Caco-2 (cell line): ENCODE data around the gene KLHL40. TPM values are rescaled to one million over a fixed set of nuclear protein-coding genes. Genes with fewer than 3 reads are reported as not detected.

ENCODE experiments used
- BruUV-seq: library from RNA; stranded (reverse); fragments of 400-500 nt; replicated peaks from 2 replicates; lab custom pipeline; 2021; lab: Mats Ljungman, UMichigan
- CTCF ChIA-PET: fragments of 300-600 bp; sonication (Branson Sonifier 250); formaldehyde crosslinking; loops from one replicate; lab custom pipeline; 2022; ENCODE audit warnings: antibody characterized with exemption; lab: Charles Lee
- POLR2A ChIA-PET: fragments of 300-600 bp; sonication (Branson Sonifier 250); formaldehyde crosslinking; loops from one replicate; lab custom pipeline; 2022; ENCODE audit warnings: antibody characterized with exemption; lab: Charles Lee
- DNase-seq, 2 experiments: peaks; one replicate each; pipeline versions ENCODE4 v3.0.0 to v3.0.0-alpha.2; 2020 to 2022
- H3K27me3 ChIP-seq: replicated peaks from 2 replicates; pipeline ENCODE4 v1.6.0; 2011; ENCODE audit warnings: low read length; ENCODE audit not compliant: control insufficient read depth, insufficient read depth
- H3K36me3 ChIP-seq: 2 replicates; pipeline ENCODE4 v1.5.1; 2011; ENCODE audit warnings: low read length; ENCODE audit not compliant: control insufficient read depth, insufficient read depth
- H3K4me1 ChIP-seq: fragments of 250-450 bp; sonication (Bioruptor Pico); 2 replicates; pipeline ENCODE4 v1.5.1; 2020; ENCODE audit warnings: mild to moderate bottlenecking
- H3K4me3 ChIP-seq: 2 replicates; pipeline ENCODE4 v1.5.1; 2011; ENCODE audit warnings: low read depth, mild to moderate bottlenecking, control low read depth, low read length
- H3K9me3 ChIP-seq: fragments of 250-450 bp; sonication (Bioruptor Pico); 2 replicates; pipeline ENCODE4 v1.5.1; 2020; ENCODE audit warnings: mild to moderate bottlenecking, moderate library complexity
- H3K27ac Mint-ChIP-seq: one replicate; pipeline ENCODE4 v1.8.0; 2022; ENCODE audit warnings: mixed read lengths; ENCODE audit not compliant: unreplicated experiment
- H3K27me3 Mint-ChIP-seq: one replicate; pipeline ENCODE4 v1.8.0; 2022; ENCODE audit warnings: mixed read lengths; ENCODE audit not compliant: insufficient read depth, unreplicated experiment
- H3K36me3 Mint-ChIP-seq: one replicate; pipeline ENCODE4 v1.8.0; 2022; ENCODE audit warnings: mild to moderate bottlenecking, mixed read lengths; ENCODE audit not compliant: insufficient read depth, unreplicated experiment
- H3K4me1 Mint-ChIP-seq: one replicate; pipeline ENCODE4 v1.8.0; 2022; ENCODE audit warnings: low read depth, mixed read lengths; ENCODE audit not compliant: unreplicated experiment
- H3K4me3 Mint-ChIP-seq: one replicate; pipeline ENCODE4 v1.8.0; 2022; ENCODE audit warnings: mild to moderate bottlenecking, moderate library complexity, mixed read lengths; ENCODE audit not compliant: unreplicated experiment
- H3K9me3 Mint-ChIP-seq: one replicate; pipeline ENCODE4 v1.8.0; 2022; ENCODE audit warnings: mixed read lengths; ENCODE audit not compliant: unreplicated experiment
- CTCF ChIP-seq, 2 experiments: fragments of 200-600 bp in 1 of 2; IDR thresholded peaks; 1 replicate in 1 of 2; 2 replicates in 1 of 2; pipeline versions ENCODE4 v1.5.1 to v1.8.0; 2011 to 2022; ENCODE audit warnings: antibody characterized with exemption in 1 of 2, control low read depth in 1 of 2, inconsistent platforms in 1 of 2, low read depth in 1 of 2, low read length in 1 of 2, mild to moderate bottlenecking in 1 of 2, moderate library complexity in 1 of 2; ENCODE audit not compliant: insufficient read depth in 1 of 2, severe bottlenecking in 1 of 2, unreplicated experiment in 1 of 2
- intact Hi-C: fragments of 100-400 bp; cut with micrococcal nuclease; formaldehyde crosslinking; loops from one replicate; pipeline ENCODE4 v1.10.0; 2022; ENCODE audit not compliant: unreplicated experiment
- total RNA-seq: library from RNA; stranded (reverse); gene quantifications from 2 replicates; pipeline ENCODE4 v1.2.3, GENCODE V29; 2022

The KLHL40 gene
- total RNA-seq, 1 experiment from 2014 or later: not detected

- no peaks in the 10 kb centered on the region for H3K9me3 ChIP-seq
- peaks cover 4% of the 10 kb centered on the region for H3K4me1 ChIP-seq
- no peaks in the 10 kb centered on the region for H3K4me1 Mint-ChIP-seq
- H3K4me3 Mint-ChIP-seq: no peak overlapping the region
- H3K27me3 ChIP-seq: no peaks in the 10 kb centered on the region
- CTCF ChIA-PET: interaction anchor here (1.0 kb wide), 1 partner anchor 102 kb away, joined by 3 read pairs; no protein-coding TSS in a partner anchor
- POLR2A ChIA-PET: no interaction called here
- intact Hi-C loops: no loop called here
- no peak overlapping the region for H3K27ac Mint-ChIP-seq
- no TSS peak for BruUV-seq
- no peak overlapping the region for H3K4me3 ChIP-seq
- peaks cover under 1% of the 10 kb centered on the region; the same call in 1 of the 2 replicates for H3K36me3 ChIP-seq
- DNase-seq: no peak
- H3K9me3 Mint-ChIP-seq: no peaks in the 10 kb centered on the region
- H3K36me3 Mint-ChIP-seq: peaks cover 74% of the 10 kb centered on the region
- H3K27me3 Mint-ChIP-seq: no peaks in the 10 kb centered on the region
- no peak for TF ChIP-seq CTCF (IDR thresholded peaks at IDR 0.05; ENCODE audit: insufficient read depth in 1 of 2, low read depth in 1 of 2, low read length in 1 of 2, severe bottlenecking in 1 of 2, unreplicated experiment in 1 of 2)
Observed at GRCh38 chr3:42647821-42648459, 37.4 kb upstream of the KLHL40 start.

- Mint-ChIP-seq H3K4me1 (no peaks in the 10 kb centered on the region), H3K27me3 (no peaks in the 10 kb centered on the region), H3K27ac (no peak overlapping the region), H3K36me3 (peaks cover 72% of the 10 kb centered on the region), H3K9me3 (no peaks in the 10 kb centered on the region), H3K4me3 (no peak overlapping the region)
- BruUV-seq: no TSS peak
- Histone ChIP-seq H3K4me3 (no peak overlapping the region), H3K27me3 (no peaks in the 10 kb centered on the region), H3K4me1 (peaks cover 11% of the 10 kb centered on the region), H3K9me3 (no peaks in the 10 kb centered on the region), H3K36me3 (no peaks in the 10 kb centered on the region; the same call in 1 of the 2 replicates)
- intact Hi-C loops: no loop called here
- no peak for DNase-seq
- ChIA-PET POLR2A (no interaction called here), CTCF (interaction anchor here (1.0 kb wide), 1 partner anchor 101 kb away, joined by 3 read pairs; no protein-coding TSS in a partner anchor)
- no peak for TF ChIP-seq CTCF (IDR thresholded peaks at IDR 0.05; ENCODE audit: insufficient read depth in 1 of 2, low read depth in 1 of 2, low read length in 1 of 2, severe bottlenecking in 1 of 2, unreplicated experiment in 1 of 2)
Observed at GRCh38 chr3:42649006-42649405, 36.3 kb upstream of the KLHL40 start.

DNA sequence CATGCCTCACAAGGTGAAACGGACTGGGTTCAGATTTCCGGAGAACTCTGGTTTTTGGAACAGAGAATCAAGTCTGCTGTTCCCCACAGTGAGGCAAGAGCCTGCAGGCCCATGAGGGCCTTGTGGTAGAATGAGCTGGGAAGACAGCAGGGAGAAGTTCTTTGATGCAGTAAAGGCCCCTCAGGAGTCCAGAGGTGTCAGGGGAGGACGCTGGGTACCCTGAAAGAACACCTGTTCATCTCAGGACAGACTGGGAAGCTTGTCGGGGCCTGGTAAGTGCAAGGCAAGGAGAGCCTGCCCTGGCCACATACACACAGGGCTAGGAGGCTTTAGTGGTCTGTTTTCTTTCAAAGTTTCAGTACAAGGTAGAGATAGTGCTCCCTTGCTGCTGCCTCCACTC, 35.6 kb upstream of the KLHL40 start:
- H3K27me3 Mint-ChIP-seq: no peaks in the 10 kb centered on the region
- CTCF ChIA-PET: no interaction called here
- H3K27me3 ChIP-seq: no peaks in the 10 kb centered on the region
- H3K9me3 Mint-ChIP-seq: no peaks in the 10 kb centered on the region
- intact Hi-C loops: loop anchor here (5.0 kb wide), 2 partner anchors 47 to 67 kb away; partner anchors contain the start of genes NKTR and SEC22C
- POLR2A ChIA-PET: no interaction called here
- H3K4me1 ChIP-seq: peaks cover 12% of the 10 kb centered on the region
- TF ChIP-seq CTCF (IDR thresholded peaks at IDR 0.05; ENCODE audit: insufficient read depth in 1 of 2, low read depth in 1 of 2, low read length in 1 of 2, severe bottlenecking in 1 of 2, unreplicated experiment in 1 of 2): no peak
- no peak overlapping the region for H3K4me3 Mint-ChIP-seq
- H3K27ac Mint-ChIP-seq: no peak overlapping the region
- no peaks in the 10 kb centered on the region for H3K4me1 Mint-ChIP-seq
- BruUV-seq: no TSS peak
- no peaks in the 10 kb centered on the region for H3K9me3 ChIP-seq
- no peaks in the 10 kb centered on the region; the same call in 1 of the 2 replicates for H3K36me3 ChIP-seq
- H3K4me3 ChIP-seq: no peak overlapping the region
- no peak for DNase-seq
- peaks cover 66% of the 10 kb centered on the region for H3K36me3 Mint-ChIP-seq
